Measurements from ENCODE around the gene SLC29A4. TPM values are rescaled to one million over a fixed set of nuclear protein-coding genes. Genes with fewer than 3 reads are reported as not detected.

Gene SLC29A4
- polyA plus RNA-seq, 1 of the 3 experiments (the other 2 are of a cell fraction): 12.3 TPM

DNA sequence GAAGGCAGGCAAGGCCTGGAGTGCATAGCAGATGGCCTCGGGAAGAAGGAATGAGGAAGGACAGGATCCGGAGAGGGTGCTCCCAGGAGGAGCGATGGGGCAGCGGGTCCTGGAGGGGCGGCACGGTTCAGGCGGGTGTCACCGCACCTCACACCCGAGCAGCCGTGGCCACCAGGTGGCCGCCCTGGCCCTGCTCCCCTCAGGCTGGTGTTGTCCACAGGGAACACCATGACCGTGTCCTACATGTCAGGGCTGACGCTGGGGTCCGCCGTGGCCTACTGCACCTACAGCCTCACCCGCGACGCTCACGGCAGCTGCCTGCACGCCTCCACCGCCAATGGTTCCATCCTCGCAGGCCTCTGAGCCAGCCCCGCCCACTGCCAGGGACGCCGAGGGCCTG, 19.8 kb downstream of the SLC29A4 start (continued):
- TF ChIP-seq, protein P1, sequence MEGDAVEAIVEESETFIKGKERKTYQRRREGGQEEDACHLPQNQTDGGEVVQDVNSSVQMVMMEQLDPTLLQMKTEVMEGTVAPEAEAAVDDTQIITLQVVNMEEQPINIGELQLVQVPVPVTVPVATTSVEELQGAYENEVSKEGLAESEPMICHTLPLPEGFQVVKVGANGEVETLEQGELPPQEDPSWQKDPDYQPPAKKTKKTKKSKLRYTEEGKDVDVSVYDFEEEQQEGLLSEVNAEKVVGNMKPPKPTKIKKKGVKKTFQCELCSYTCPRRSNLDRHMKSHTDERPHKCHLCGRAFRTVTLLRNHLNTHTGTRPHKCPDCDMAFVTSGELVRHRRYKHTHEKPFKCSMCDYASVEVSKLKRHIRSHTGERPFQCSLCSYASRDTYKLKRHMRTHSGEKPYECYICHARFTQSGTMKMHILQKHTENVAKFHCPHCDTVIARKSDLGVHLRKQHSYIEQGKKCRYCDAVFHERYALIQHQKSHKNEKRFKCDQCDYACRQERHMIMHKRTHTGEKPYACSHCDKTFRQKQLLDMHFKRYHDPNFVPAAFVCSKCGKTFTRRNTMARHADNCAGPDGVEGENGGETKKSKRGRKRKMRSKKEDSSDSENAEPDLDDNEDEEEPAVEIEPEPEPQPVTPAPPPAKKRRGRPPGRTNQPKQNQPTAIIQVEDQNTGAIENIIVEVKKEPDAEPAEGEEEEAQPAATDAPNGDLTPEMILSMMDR (IDR thresholded peaks at IDR 0.05): no peak
- TF ChIP-seq NRF1 (IDR thresholded peaks at IDR 0.05; ENCODE audit: low read depth, low read length) (no peak), TCF12 (IDR thresholded peaks at IDR 0.05) (no peak), TEAD4 (IDR thresholded peaks at IDR 0.05; ENCODE audit: borderline replicate concordance, insufficient read depth) (no peak), JUND (IDR thresholded peaks at IDR 0.05) (no peak), MEF2A (IDR thresholded peaks at IDR 0.05; ENCODE audit: borderline replicate concordance, low read depth) (no peak)
- TF ChIP-seq, protein P2, sequence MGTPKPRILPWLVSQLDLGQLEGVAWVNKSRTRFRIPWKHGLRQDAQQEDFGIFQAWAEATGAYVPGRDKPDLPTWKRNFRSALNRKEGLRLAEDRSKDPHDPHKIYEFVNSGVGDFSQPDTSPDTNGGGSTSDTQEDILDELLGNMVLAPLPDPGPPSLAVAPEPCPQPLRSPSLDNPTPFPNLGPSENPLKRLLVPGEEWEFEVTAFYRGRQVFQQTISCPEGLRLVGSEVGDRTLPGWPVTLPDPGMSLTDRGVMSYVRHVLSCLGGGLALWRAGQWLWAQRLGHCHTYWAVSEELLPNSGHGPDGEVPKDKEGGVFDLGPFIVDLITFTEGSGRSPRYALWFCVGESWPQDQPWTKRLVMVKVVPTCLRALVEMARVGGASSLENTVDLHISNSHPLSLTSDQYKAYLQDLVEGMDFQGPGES (IDR thresholded peaks at IDR 0.05; ENCODE audit: low read depth, low read length): no peak

DNA sequence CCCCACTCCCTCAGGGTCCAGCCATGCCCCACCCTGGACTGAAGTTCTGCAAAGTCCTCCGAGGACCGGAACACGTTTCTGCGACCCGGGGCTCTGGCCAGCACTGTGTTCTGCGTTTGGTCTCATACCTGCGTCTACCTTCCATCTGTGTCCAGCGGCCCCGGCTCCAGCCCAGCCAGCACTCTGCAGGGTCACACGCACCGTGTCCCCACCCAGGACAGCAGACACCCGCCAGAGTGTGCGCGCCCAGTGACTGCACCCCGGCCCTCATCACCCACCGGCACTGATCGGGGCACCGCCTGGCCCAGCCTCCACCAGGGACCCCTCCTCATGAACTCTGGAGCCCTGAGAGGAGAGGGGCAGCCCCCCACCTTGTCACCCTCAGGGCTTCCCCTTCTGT, 20.3 kb downstream of the SLC29A4 start:
- Histone ChIP-seq H3K36me3 (replicated peaks in 1 of 2; ENCODE audit: control insufficient read depth in 1 of 2, insufficient read depth in 2 of 2, low read length in 1 of 2) (peaks cover 8% of the 10 kb centered on the region in 2 experiments), H3K9me2 (no peaks in the 10 kb centered on the region), H3K9me3 (no peaks in the 10 kb centered on the region), H3K9ac (no peak overlapping the region), H3K4me3 (ENCODE audit: low read depth in 2 of 2, low read length in 1 of 2) (no peak overlapping the region), H2AFZ (ENCODE audit: low read depth) (no peak overlapping the region), H3K27ac (ENCODE audit: low read depth in 2 of 2, low read length in 1 of 2) (no peak overlapping the region), H3K4me1 (ENCODE audit: control insufficient read depth in 1 of 2, insufficient read depth in 2 of 2, low read depth in 1 of 2, low read length in 1 of 2) (no peaks in the 10 kb centered on the region), H3F3A (replicated peaks; ENCODE audit: insufficient read depth) (peaks cover 28% of the 10 kb centered on the region), H3K27me3 (ENCODE audit: insufficient read depth) (no peaks in the 10 kb centered on the region), H3K79me2 (ENCODE audit: insufficient read depth) (no peaks in the 10 kb centered on the region), H4K20me1 (ENCODE audit: insufficient read depth) (0 out of 2 replicates have a peak, but pooled peaks cover 3% of the 10 kb centered on the region), H3K4me2 (no peak overlapping the region)
- WGBS (ENCODE audit: low lambda C conversion rate): 93% methylated on average over 18 of the region's 18 CpGs
- ChIA-PET CTCF (no interaction called here), POLR2A (no interaction called here)
- DNase-seq: no peak
- TF ChIP-seq EP300 (IDR thresholded peaks at IDR 0.05; ENCODE audit: borderline replicate concordance in 1 of 2, low read depth in 1 of 2, low read length in 1 of 2) (no peak), GABPA (IDR thresholded peaks at IDR 0.05; ENCODE audit: low read depth) (no peak), JUND (IDR thresholded peaks at IDR 0.05) (no peak), REST (IDR thresholded peaks at IDR 0.05; ENCODE audit: low read depth, low read length) (no peak), NRF1 (IDR thresholded peaks at IDR 0.05; ENCODE audit: low read depth, low read length) (no peak), SIN3A (IDR thresholded peaks at IDR 0.05; ENCODE audit: borderline replicate concordance, low read depth, low read length) (no peak), POLR2AphosphoS5 (IDR thresholded peaks at IDR 0.05; ENCODE audit: low read depth, low read length) (no peak), RXRA (IDR thresholded peaks at IDR 0.05; ENCODE audit: borderline replicate concordance, low read depth) (no peak), ZBTB33 (IDR thresholded peaks at IDR 0.05; ENCODE audit: borderline replicate concordance, low read depth) (no peak), TCF12 (IDR thresholded peaks at IDR 0.05) (no peak), MAX (IDR thresholded peaks at IDR 0.05; ENCODE audit: low read depth) (no peak), MXI1 (IDR thresholded peaks at IDR 0.05; ENCODE audit: low read depth, low read length) (no peak), RFX5 (IDR thresholded peaks at IDR 0.05; ENCODE audit: low read length) (no peak), USF1 (IDR thresholded peaks at IDR 0.05; ENCODE audit: borderline replicate concordance, low read depth) (no peak), TAF1 (IDR thresholded peaks at IDR 0.05; ENCODE audit: borderline replicate concordance, low read depth, low read length) (no peak), SMC3 (IDR thresholded peaks at IDR 0.05; ENCODE audit: low read depth, low read length) (no peak), RAD21 (IDR thresholded peaks at IDR 0.05; ENCODE audit: low read length) (no peak)
- TF ChIP-seq, protein P3, sequence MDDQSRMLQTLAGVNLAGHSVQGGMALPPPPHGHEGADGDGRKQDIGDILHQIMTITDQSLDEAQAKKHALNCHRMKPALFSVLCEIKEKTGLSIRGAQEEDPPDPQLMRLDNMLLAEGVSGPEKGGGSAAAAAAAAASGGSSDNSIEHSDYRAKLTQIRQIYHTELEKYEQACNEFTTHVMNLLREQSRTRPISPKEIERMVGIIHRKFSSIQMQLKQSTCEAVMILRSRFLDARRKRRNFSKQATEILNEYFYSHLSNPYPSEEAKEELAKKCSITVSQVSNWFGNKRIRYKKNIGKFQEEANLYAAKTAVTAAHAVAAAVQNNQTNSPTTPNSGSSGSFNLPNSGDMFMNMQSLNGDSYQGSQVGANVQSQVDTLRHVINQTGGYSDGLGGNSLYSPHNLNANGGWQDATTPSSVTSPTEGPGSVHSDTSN (IDR thresholded peaks at IDR 0.05): no peak
